ENCODE data around the gene PTGDR2. TPM values are rescaled to one million over a fixed set of nuclear protein-coding genes. Genes with fewer than 3 reads are reported as not detected.
A peak's percentile ranks its signal among the peaks of the same experiment; 100 is the strongest.

PTGDR2 gene
- total and polyA plus RNA-seq, 4 donors = 0.13 to 0.23 (median 0.17) TPM

DNA sequence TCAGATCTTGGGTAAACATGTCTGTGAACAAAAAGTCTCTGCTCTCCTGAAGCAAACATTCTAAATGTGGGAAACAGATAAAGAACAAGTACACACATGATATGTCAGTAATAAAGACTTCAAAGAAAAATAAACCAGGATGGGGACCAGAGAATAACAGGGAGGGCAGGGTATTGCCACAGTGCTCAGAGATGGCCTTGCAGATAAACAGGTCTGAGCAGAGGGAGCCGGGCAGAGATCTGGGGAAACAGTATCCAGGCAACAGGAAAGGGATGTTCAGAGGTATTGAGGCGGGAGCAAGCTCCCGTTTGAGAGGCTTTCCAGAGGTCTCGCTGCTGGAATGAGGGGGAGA lies 10.9 kb downstream of the PTGDR2 start:
- Histone ChIP-seq H3K4me3 (no peak overlapping the region), H3K9me3 (ENCODE audit: control insufficient read depth in 4 of 4, insufficient read depth in 3 of 4, low read length in 3 of 4) (no peaks in the 10 kb centered on the region), H3K36me3 (ENCODE audit: control insufficient read depth in 4 of 4, insufficient read depth in 4 of 4, low read length in 4 of 4) (peaks cover 0 to 22% (median 3%) of the 10 kb centered on the region in 4 donors), H3K27me3 (ENCODE audit: control insufficient read depth in 3 of 3, insufficient read depth in 3 of 3, low read length in 2 of 3) (no peaks in the 10 kb centered on the region), H3K4me1 (ENCODE audit: control insufficient read depth in 5 of 5, insufficient read depth in 5 of 5, low read length in 5 of 5) (peaks cover 4 to 32% (median 17%) of the 10 kb centered on the region in 5 donors), H3K27ac (ENCODE audit: low read depth in 1 of 2, low read length in 1 of 2) (no peak overlapping the region), H3K9ac (ENCODE audit: insufficient read depth in 1 of 2, low read length in 2 of 2) (no peak overlapping the region)
- ATAC-seq (ENCODE audit: insufficient read depth, low FRiP score) = no peak
- TF ChIP-seq, protein P1, sequence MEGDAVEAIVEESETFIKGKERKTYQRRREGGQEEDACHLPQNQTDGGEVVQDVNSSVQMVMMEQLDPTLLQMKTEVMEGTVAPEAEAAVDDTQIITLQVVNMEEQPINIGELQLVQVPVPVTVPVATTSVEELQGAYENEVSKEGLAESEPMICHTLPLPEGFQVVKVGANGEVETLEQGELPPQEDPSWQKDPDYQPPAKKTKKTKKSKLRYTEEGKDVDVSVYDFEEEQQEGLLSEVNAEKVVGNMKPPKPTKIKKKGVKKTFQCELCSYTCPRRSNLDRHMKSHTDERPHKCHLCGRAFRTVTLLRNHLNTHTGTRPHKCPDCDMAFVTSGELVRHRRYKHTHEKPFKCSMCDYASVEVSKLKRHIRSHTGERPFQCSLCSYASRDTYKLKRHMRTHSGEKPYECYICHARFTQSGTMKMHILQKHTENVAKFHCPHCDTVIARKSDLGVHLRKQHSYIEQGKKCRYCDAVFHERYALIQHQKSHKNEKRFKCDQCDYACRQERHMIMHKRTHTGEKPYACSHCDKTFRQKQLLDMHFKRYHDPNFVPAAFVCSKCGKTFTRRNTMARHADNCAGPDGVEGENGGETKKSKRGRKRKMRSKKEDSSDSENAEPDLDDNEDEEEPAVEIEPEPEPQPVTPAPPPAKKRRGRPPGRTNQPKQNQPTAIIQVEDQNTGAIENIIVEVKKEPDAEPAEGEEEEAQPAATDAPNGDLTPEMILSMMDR (IDR thresholded peaks at IDR 0.05; ENCODE audit: control extremely low read depth, extremely low read depth) = no peak
- DNase-seq = no peak
- 50 to 62% methylated on average over 4 of the region's 4 CpGs for WGBS, 2 donors

GRCh38 chr11:60844045-60844869 lies 11.5 kb downstream of the PTGDR2 start:
- H3K4me1 ChIP-seq (ENCODE audit: control insufficient read depth in 5 of 5, insufficient read depth in 5 of 5, low read length in 5 of 5) = peaks cover 4 to 32% (median 17%) of the 10 kb centered on the region in 5 donors
- H3K4me3 ChIP-seq = no peak overlapping the region
- peak overlapping the region in 1 of 2 donors; percentile 34 for H3K9ac ChIP-seq (ENCODE audit: insufficient read depth in 1 of 2, low read length in 2 of 2)
- H3K36me3 ChIP-seq (ENCODE audit: control insufficient read depth in 4 of 4, insufficient read depth in 4 of 4, low read length in 4 of 4) = peaks cover 0 to 16% (median 1%) of the 10 kb centered on the region in 4 donors
- H3K9me3 ChIP-seq (ENCODE audit: control insufficient read depth in 4 of 4, insufficient read depth in 3 of 4, low read length in 3 of 4) = no peaks in the 10 kb centered on the region
- H3K27me3 ChIP-seq (ENCODE audit: control insufficient read depth in 3 of 3, insufficient read depth in 3 of 3, low read length in 2 of 3) = no peaks in the 10 kb centered on the region
- TF ChIP-seq, protein P1 (IDR thresholded peaks at IDR 0.05; ENCODE audit: control extremely low read depth, extremely low read depth) = no peak
- ATAC-seq (ENCODE audit: insufficient read depth, low FRiP score) (no peak), DNase-seq (no peak)
- H3K27ac ChIP-seq (ENCODE audit: low read depth in 1 of 2, low read length in 1 of 2) = no peak overlapping the region
- 68 to 74% methylated on average over 10 of the region's 10 CpGs for WGBS, 2 donors

DNA sequence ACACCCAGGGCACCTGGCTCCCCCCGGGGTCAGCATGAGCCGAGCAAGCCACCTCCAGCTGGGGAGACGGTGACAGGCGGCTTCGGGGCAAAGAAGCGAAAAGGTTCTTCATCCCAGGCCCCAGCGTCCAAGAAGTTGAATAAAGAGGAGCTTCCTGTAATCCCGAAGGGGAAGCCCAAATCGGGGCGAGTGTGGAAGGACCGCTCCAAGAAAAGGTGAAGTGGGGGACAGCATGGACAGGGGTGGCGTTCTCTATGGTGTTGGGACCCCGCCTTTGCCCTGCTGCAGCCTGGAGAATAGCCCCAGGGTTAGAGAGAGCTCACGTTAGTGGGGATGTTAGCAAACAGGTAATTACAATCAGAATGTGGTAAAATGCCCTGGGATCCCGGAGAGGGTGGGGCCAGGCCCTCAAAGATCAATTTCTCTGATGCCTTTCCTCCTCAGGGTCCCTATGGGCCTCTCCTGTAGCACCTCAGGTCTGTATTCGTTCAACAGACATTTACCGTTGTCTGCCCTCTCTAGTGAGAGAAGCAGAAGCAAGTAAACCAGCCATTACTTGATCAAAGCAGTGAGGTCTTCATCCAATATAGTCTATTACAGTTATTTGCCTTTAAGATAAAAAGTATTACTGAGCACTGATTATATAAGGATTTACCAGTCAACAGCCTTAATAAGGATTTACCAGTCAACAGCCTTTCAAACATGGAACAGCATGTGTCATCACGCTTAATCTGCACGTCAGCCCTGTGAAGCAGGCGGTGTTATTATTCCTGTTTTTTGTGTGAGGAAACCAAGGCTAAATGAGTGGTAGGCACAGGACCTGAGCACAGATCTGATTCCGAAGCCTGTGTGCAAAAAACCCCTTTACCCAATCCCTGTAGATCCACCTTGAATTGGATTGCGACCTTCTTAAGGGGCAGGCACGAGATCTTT lies 12.8 kb downstream of the PTGDR2 start:
- TF ChIP-seq, protein P1 (IDR thresholded peaks at IDR 0.05; ENCODE audit: control extremely low read depth, extremely low read depth) = no peak
- no peaks in the 10 kb centered on the region for H3K9me3 ChIP-seq (ENCODE audit: control insufficient read depth in 4 of 4, insufficient read depth in 3 of 4, low read length in 3 of 4)
- H3K4me3 ChIP-seq = peak overlapping the region; percentile 85
- H3K36me3 ChIP-seq (ENCODE audit: control insufficient read depth in 4 of 4, insufficient read depth in 4 of 4, low read length in 4 of 4) = peaks cover 0 to 4% (median 0%) of the 10 kb centered on the region in 4 donors
- DNase-seq = no peak
- 16 to 17% methylated on average over 23 of the region's 23 CpGs for WGBS, 2 donors
- H3K9ac ChIP-seq (ENCODE audit: insufficient read depth in 1 of 2, low read length in 2 of 2) = peak overlapping the region; percentile 78 to 82
- no peaks in the 10 kb centered on the region for H3K27me3 ChIP-seq (ENCODE audit: control insufficient read depth in 3 of 3, insufficient read depth in 3 of 3, low read length in 2 of 3)
- no peak for ATAC-seq (ENCODE audit: insufficient read depth, low FRiP score)
- peaks cover 4 to 32% (median 17%) of the 10 kb centered on the region in 5 donors for H3K4me1 ChIP-seq (ENCODE audit: control insufficient read depth in 5 of 5, insufficient read depth in 5 of 5, low read length in 5 of 5)
- peak overlapping the region in 1 of 2 donors; percentile 70 for H3K27ac ChIP-seq (ENCODE audit: low read depth in 1 of 2, low read length in 1 of 2)
